Karpas-422 (cell line): Measurements from ENCODE around the gene ULBP1. TPM values are rescaled to one million over a fixed set of nuclear protein-coding genes. Genes with fewer than 3 reads are reported as not detected.
A peak's percentile ranks its signal among the peaks of the same experiment; 100 is the strongest.
"Not testable (repeated sequence)": the region's sequence is repeated elsewhere in the genome, so short reads cannot be mapped to it uniquely, and the experiment has no call there.

Experiments
- DNase-seq: peaks from one replicate; pipeline ENCODE4 v3.0.0-alpha.2; 2015
- H2AFZ ChIP-seq: fragments of 200-600 bp; sonication (generic); 2 replicates; pipeline ENCODE4 v1.6.1; 2014; ENCODE audit warnings: antibody characterized with exemption, low read length, mixed read lengths
- H3K27ac ChIP-seq: fragments of 200-600 bp; sonication (generic); 2 replicates; pipeline ENCODE4 v1.5.1; 2014; ENCODE audit warnings: mild to moderate bottlenecking, low read length, moderate library complexity
- H3K27me3 ChIP-seq: fragments of 200-600 bp; sonication (generic); 2 replicates; pipeline ENCODE4 v1.6.1; 2014; ENCODE audit warnings: low read length, mixed read lengths
- H3K36me3 ChIP-seq: fragments of 200-600 bp; sonication (generic); 2 replicates; pipeline ENCODE4 v1.6.1; 2014; ENCODE audit warnings: low read length, mixed read lengths; ENCODE audit not compliant: insufficient read depth
- H3K4me1 ChIP-seq: fragments of 200-600 bp; sonication (generic); 2 replicates; pipeline ENCODE4 v1.6.1; 2014; ENCODE audit warnings: mild to moderate bottlenecking, low read length, mixed read lengths
- H3K4me2 ChIP-seq: fragments of 200-600 bp; sonication (generic); 2 replicates; pipeline ENCODE4 v1.6.1; 2014; ENCODE audit warnings: low read length, low read depth, mild to moderate bottlenecking; ENCODE audit not compliant: poor library complexity, severe bottlenecking
- H3K4me3 ChIP-seq: fragments of 200-600 bp; sonication (generic); 2 replicates; pipeline ENCODE4 v1.5.1; 2014; ENCODE audit warnings: mild to moderate bottlenecking, antibody characterized with exemption, low read length, mixed read lengths
- H3K79me2 ChIP-seq: fragments of 200-600 bp; sonication (generic); 2 replicates; pipeline ENCODE4 v1.6.1; 2014; ENCODE audit warnings: mild to moderate bottlenecking, low read length, mixed read lengths
- H3K9ac ChIP-seq: fragments of 200-600 bp; sonication (generic); 2 replicates; pipeline ENCODE4 v1.6.0; 2014; ENCODE audit warnings: low read length
- H3K9me2 ChIP-seq: fragments of 200-600 bp; sonication (generic), shearing (Covaris generic); replicated peaks from 2 replicates; pipeline ENCODE4 v1.6.0; 2014; ENCODE audit warnings: mild to moderate bottlenecking, low read length, moderate library complexity; ENCODE audit not compliant: insufficient read depth
- H3K9me3 ChIP-seq: fragments of 300-700, 200-600 bp; sonication (generic); 2 replicates; pipeline ENCODE4 v1.6.1; 2014; ENCODE audit warnings: low read length, mixed read lengths
- H4K20me1 ChIP-seq: fragments of 200-600 bp; sonication (generic); 2 replicates; pipeline ENCODE4 v1.6.1; 2014; ENCODE audit warnings: mild to moderate bottlenecking, antibody characterized with exemption, low read length, low read depth; ENCODE audit not compliant: insufficient read depth
- total RNA-seq: library from RNA; depleted of rRNA; stranded (reverse); fragments of >200 nt; shearing (Covaris generic); gene quantifications from 2 replicates; pipeline ENCODE4 v1.2.3, GENCODE V29; 2014; ENCODE audit warnings: low replicate concordance

Gene ULBP1
- total RNA-seq, 1 experiment from 2014 or later, result 5.1 TPM

GRCh38 chr6:149991472-149991795 is 27.7 kb downstream of the ULBP1 start:
- H3K4me3 ChIP-seq, result peak overlapping the region; percentile 64
- H3K27me3 ChIP-seq, H3K9me3 ChIP-seq, H3K36me3 ChIP-seq, H4K20me1 ChIP-seq, H3K79me2 ChIP-seq, H3K27ac ChIP-seq, H3K9me2 ChIP-seq: not testable (repeated sequence)
- peak; percentile 46 for DNase-seq
- peak overlapping the region; percentile 56 for H3K9ac ChIP-seq
- peaks cover 17% of the 10 kb centered on the region for H3K4me1 ChIP-seq
- H3K4me2 ChIP-seq, result peak overlapping the region; percentile 74
- H2AFZ ChIP-seq, result peak overlapping the region; percentile 96

GRCh38 chr6:149991838-149992237 is 28.1 kb downstream of the ULBP1 start:
- Histone ChIP-seq H3K4me1 (peaks cover 17% of the 10 kb centered on the region), H2AFZ (peak overlapping the region; percentile 96; the same call in 1 of the 2 replicates), H3K27me3 (no peaks in the 10 kb centered on the region), H3K36me3 (no peaks in the 10 kb centered on the region), H3K9me2 (no peaks in the 10 kb centered on the region), H3K9me3 (no peaks in the 10 kb centered on the region), H3K4me2 (peak overlapping the region; percentile 74), H3K4me3 (peak overlapping the region; percentile 64; the same call in 1 of the 2 replicates), H4K20me1 (no peaks in the 10 kb centered on the region), H3K9ac (no peak overlapping the region), H3K79me2 (no peaks in the 10 kb centered on the region), H3K27ac (no peak overlapping the region)
- DNase-seq, result no peak

- Histone ChIP-seq H3K9me2 (no peaks in the 10 kb centered on the region), H3K9me3 (no peaks in the 10 kb centered on the region), H3K4me1 (peaks cover 14% of the 10 kb centered on the region), H3K27me3 (no peaks in the 10 kb centered on the region), H3K27ac (no peak overlapping the region), H3K9ac (no peak overlapping the region), H3K4me2 (no peak overlapping the region), H2AFZ (no peak overlapping the region), H4K20me1 (no peaks in the 10 kb centered on the region), H3K4me3 (no peak overlapping the region), H3K36me3 (no peaks in the 10 kb centered on the region), H3K79me2 (no peaks in the 10 kb centered on the region)
- DNase-seq, result no peak
Observed at GRCh38 chr6:149995235-149995750, 31.6 kb downstream of the ULBP1 start.

GRCh38 chr6:149995971-149996370 is 32.2 kb downstream of the ULBP1 start:
- Histone ChIP-seq H3K9me2 (no peaks in the 10 kb centered on the region), H4K20me1 (no peaks in the 10 kb centered on the region), H3K27ac (no peak overlapping the region), H3K4me2 (no peak overlapping the region), H3K79me2 (no peaks in the 10 kb centered on the region), H3K9ac (no peak overlapping the region), H3K4me1 (peaks cover 8% of the 10 kb centered on the region), H2AFZ (no peak overlapping the region), H3K4me3 (no peak overlapping the region), H3K27me3 (no peaks in the 10 kb centered on the region), H3K9me3 (no peaks in the 10 kb centered on the region), H3K36me3 (no peaks in the 10 kb centered on the region)
- DNase-seq, result no peak

GRCh38 chr6:149999636-150000035 is 35.9 kb downstream of the ULBP1 start:
- no peaks in the 10 kb centered on the region for H3K27me3 ChIP-seq

GRCh38 chr6:150001295-150002008 is 37.7 kb downstream of the ULBP1 start:
- Histone ChIP-seq H3K27me3 (no peaks in the 10 kb centered on the region), H3K4me2 (no peak overlapping the region), H3K4me3 (no peak overlapping the region), H3K36me3 (no peaks in the 10 kb centered on the region; the same call in 1 of the 2 replicates), H3K9me2 (no peaks in the 10 kb centered on the region), H4K20me1 (no peaks in the 10 kb centered on the region), H2AFZ (no peak overlapping the region), H3K27ac (no peak overlapping the region), H3K4me1 (peaks cover 13% of the 10 kb centered on the region), H3K79me2 (no peaks in the 10 kb centered on the region), H3K9ac (no peak overlapping the region), H3K9me3 (no peaks in the 10 kb centered on the region)
- DNase-seq, result no peak

More at GRCh38 chr6:149999636-150000035, 35.9 kb downstream of the ULBP1 start:
- Histone ChIP-seq H3K9ac (no peak overlapping the region), H3K9me2 (no peaks in the 10 kb centered on the region), H2AFZ (no peak overlapping the region), H4K20me1 (no peaks in the 10 kb centered on the region), H3K27ac (no peak overlapping the region), H3K36me3 (no peaks in the 10 kb centered on the region; the same call in 1 of the 2 replicates), H3K9me3 (no peaks in the 10 kb centered on the region), H3K79me2 (no peaks in the 10 kb centered on the region), H3K4me3 (no peak overlapping the region), H3K4me1 (peaks cover 7% of the 10 kb centered on the region), H3K4me2 (no peak overlapping the region)
- DNase-seq, result no peak

- H3K4me3 ChIP-seq, result no peak overlapping the region
- H3K9ac ChIP-seq, result no peak overlapping the region
- no peak for DNase-seq
- no peak overlapping the region for H3K4me2 ChIP-seq
- no peak overlapping the region for H2AFZ ChIP-seq
- no peaks in the 10 kb centered on the region for H3K9me3 ChIP-seq
- no peaks in the 10 kb centered on the region for H3K9me2 ChIP-seq
- peaks cover 13% of the 10 kb centered on the region for H3K4me1 ChIP-seq
- H3K27me3 ChIP-seq, result no peaks in the 10 kb centered on the region
- no peak overlapping the region for H3K27ac ChIP-seq
- H3K79me2 ChIP-seq, result no peaks in the 10 kb centered on the region
- H4K20me1 ChIP-seq, result no peaks in the 10 kb centered on the region
- H3K36me3 ChIP-seq, result no peaks in the 10 kb centered on the region; the same call in 1 of the 2 replicates
Observed at GRCh38 chr6:150002710-150003109, 39.0 kb downstream of the ULBP1 start.

- DNase-seq, H3K9me2 ChIP-seq, H3K4me3 ChIP-seq: not testable (repeated sequence)
Observed at GRCh38 chr6:150003599-150003998, 39.9 kb downstream of the ULBP1 start.

More at GRCh38 chr6:150003599-150003998, 39.9 kb downstream of the ULBP1 start:
- H3K27me3 ChIP-seq, H3K9ac ChIP-seq, H3K4me2 ChIP-seq, H2AFZ ChIP-seq, H3K9me3 ChIP-seq, H3K36me3 ChIP-seq, H4K20me1 ChIP-seq, H3K27ac ChIP-seq, H3K79me2 ChIP-seq: not testable (repeated sequence)
- peaks cover 13% of the 10 kb centered on the region for H3K4me1 ChIP-seq
